ENCODE measurements around the gene STYK1. TPM values are rescaled to one million over a fixed set of nuclear protein-coding genes. Genes with fewer than 3 reads are reported as not detected.
A peak's percentile ranks its signal among the peaks of the same experiment; 100 is the strongest.

The STYK1 gene
- under 1 TPM in 2 of 4 donors, not detected in 2; 0.32 to 0.56 TPM for total RNA-seq

GRCh38 chr12:10673659-10674384 is at the start of gene STYK1:
Gene STYK1 (minus strand): TSS chr12:10674052. CDS start chr12:10634618, 39,434 bp downstream.
- ATAC-seq (ENCODE audit: low FRiP score) (peak; percentile 83), DNase-seq (ENCODE audit: low spot score) (peak; percentile 43)
- peak in 1 of 3 donors; percentile 66 for TF ChIP-seq CTCF (IDR thresholded peaks at IDR 0.05)

- peak; percentile 52 for ATAC-seq (ENCODE audit: low FRiP score)
- DNase-seq (ENCODE audit: low spot score), result peak; percentile 60
- TF ChIP-seq CTCF (IDR thresholded peaks at IDR 0.05), result no peak
Measured at GRCh38 chr12:10722905-10723746, 49.3 kb upstream of the STYK1 start, which contains the start of gene YBX3. Gene YBX3 (minus strand): TSS chr12:10723323. CDS start chr12:10723111, 212 bp downstream.

GRCh38 chr12:10722502-10722904 is 48.7 kb upstream of the STYK1 start:
- peak; percentile 60 for ATAC-seq (ENCODE audit: low FRiP score)
- no peak for TF ChIP-seq CTCF (IDR thresholded peaks at IDR 0.05)
- no peak for DNase-seq (ENCODE audit: low spot score)

GRCh38 chr12:10721651-10722501 is 48.0 kb upstream of the STYK1 start:
- peak; percentile 97 for DNase-seq (ENCODE audit: low spot score)
- peak; percentile 89 for ATAC-seq (ENCODE audit: low FRiP score)
- no peak for TF ChIP-seq CTCF (IDR thresholded peaks at IDR 0.05)

GRCh38 chr12:10720974-10721650 is 47.3 kb upstream of the STYK1 start:
- no peak for TF ChIP-seq CTCF (IDR thresholded peaks at IDR 0.05)
- ATAC-seq (ENCODE audit: low FRiP score) (no peak), DNase-seq (ENCODE audit: low spot score) (no peak)

DNA sequence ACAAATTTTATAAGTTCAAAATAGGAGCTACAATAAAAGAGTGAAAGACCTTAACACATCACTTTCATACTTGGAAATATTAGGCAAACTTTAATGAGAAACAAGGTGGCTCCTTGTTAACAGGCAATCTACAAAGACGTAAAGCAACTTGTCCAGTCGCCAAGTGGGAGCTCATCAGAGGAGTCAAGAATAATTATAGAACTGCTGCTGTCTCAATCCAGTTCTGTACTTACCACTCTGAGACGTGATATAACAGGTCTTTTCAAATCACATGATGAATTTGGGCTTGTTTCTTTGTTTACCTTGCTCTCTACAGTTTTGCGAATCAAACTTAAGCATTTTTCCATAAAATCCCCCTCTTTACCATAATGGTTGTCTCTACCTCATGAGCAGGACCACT is 45.6 kb upstream of the STYK1 start:
- ATAC-seq (ENCODE audit: low FRiP score) (no peak), DNase-seq (ENCODE audit: low spot score) (no peak)
- no peak for TF ChIP-seq CTCF (IDR thresholded peaks at IDR 0.05)

Measured in omental fat pad (tissue), 4 donors.